Loucy (cell line): ENCODE data around the gene SLFN5.

ENCODE experiments used
- H2AFZ ChIP-seq: fragments of 200-600 bp; sonication (generic); 2 replicates; pipeline ENCODE4 v1.6.0; 2016; ENCODE audit warnings: antibody characterized with exemption, mild to moderate bottlenecking, low read length, moderate library complexity
- H3F3A ChIP-seq: fragments of 200-600 bp; 2 replicates; pipeline ENCODE4 v1.6.0; 2016; ENCODE audit warnings: antibody characterized with exemption, low read depth, mild to moderate bottlenecking
- H3K27me3 ChIP-seq: fragments of 200-600 bp; sonication (generic); 2 replicates; pipeline ENCODE4 v1.6.1; 2014; ENCODE audit warnings: low read length, mild to moderate bottlenecking; ENCODE audit not compliant: insufficient read depth, poor library complexity, severe bottlenecking
- H3K36me3 ChIP-seq: fragments of 200-600 bp; sonication (generic); 2 replicates; pipeline ENCODE4 v1.6.1; 2016; ENCODE audit warnings: low read length; ENCODE audit not compliant: insufficient read depth
- H3K4me1 ChIP-seq: fragments of 200-600 bp; sonication (generic); 2 replicates; pipeline ENCODE4 v1.5.1; 2014; ENCODE audit warnings: low read length, mild to moderate bottlenecking; ENCODE audit not compliant: insufficient read depth, poor library complexity, severe bottlenecking
- H3K4me2 ChIP-seq: fragments of 200-600 bp; sonication (generic); 2 replicates; pipeline ENCODE4 v1.6.0; 2014; ENCODE audit warnings: antibody characterized with exemption, low read length, low read depth, mild to moderate bottlenecking; ENCODE audit not compliant: poor library complexity, severe bottlenecking
- H3K4me3 ChIP-seq: fragments of 200-600 bp; sonication (generic); 2 replicates; pipeline ENCODE4 v1.5.1; 2014; ENCODE audit warnings: low read length, mild to moderate bottlenecking, mixed read lengths; ENCODE audit not compliant: poor library complexity, severe bottlenecking
- H3K79me2 ChIP-seq: fragments of 200-600 bp; sonication (generic); 2 replicates; pipeline ENCODE4 v1.6.1; 2014; ENCODE audit warnings: low read length; ENCODE audit not compliant: insufficient read depth
- H3K9ac ChIP-seq: fragments of 200-600 bp; sonication (generic); 2 replicates; pipeline ENCODE4 v1.6.0; 2014; ENCODE audit warnings: mild to moderate bottlenecking, low read depth, low read length, moderate library complexity; ENCODE audit not compliant: poor library complexity, severe bottlenecking
- H3K9me2 ChIP-seq: fragments of 200-600 bp; sonication (generic); replicated peaks from 2 replicates; pipeline ENCODE4 v1.6.1; 2016; ENCODE audit warnings: low read depth, low read length, mixed read lengths
- H3K9me3 ChIP-seq: fragments of 200-600 bp; sonication (generic); 2 replicates; pipeline ENCODE4 v1.6.1; 2014; ENCODE audit warnings: mild to moderate bottlenecking, antibody characterized with exemption, low read length, low read depth; ENCODE audit not compliant: insufficient read depth
- H4K20me1 ChIP-seq: fragments of 200-600 bp; sonication (generic); 2 replicates; pipeline ENCODE4 v1.6.0; 2014; ENCODE audit warnings: antibody characterized with exemption, low read length, mild to moderate bottlenecking; ENCODE audit not compliant: insufficient read depth, poor library complexity, severe bottlenecking
- EZH2phosphoT487 ChIP-seq: fragments of 200-600 bp; IDR thresholded peaks from 2 replicates; pipeline ENCODE4 v1.6.1; 2018; ENCODE audit warnings: antibody characterized with exemption, mild to moderate bottlenecking, moderate library complexity, borderline replicate concordance
- TF ChIP-seq, protein P1 (sequence below): fragments of 200-600 bp; sonication (generic); conservative IDR thresholded peaks from 2 replicates; pipeline ENCODE4 v1.5.1; 2014; ENCODE audit warnings: mild to moderate bottlenecking, antibody characterized with exemption, low read length

The SLFN5 gene

DNA sequence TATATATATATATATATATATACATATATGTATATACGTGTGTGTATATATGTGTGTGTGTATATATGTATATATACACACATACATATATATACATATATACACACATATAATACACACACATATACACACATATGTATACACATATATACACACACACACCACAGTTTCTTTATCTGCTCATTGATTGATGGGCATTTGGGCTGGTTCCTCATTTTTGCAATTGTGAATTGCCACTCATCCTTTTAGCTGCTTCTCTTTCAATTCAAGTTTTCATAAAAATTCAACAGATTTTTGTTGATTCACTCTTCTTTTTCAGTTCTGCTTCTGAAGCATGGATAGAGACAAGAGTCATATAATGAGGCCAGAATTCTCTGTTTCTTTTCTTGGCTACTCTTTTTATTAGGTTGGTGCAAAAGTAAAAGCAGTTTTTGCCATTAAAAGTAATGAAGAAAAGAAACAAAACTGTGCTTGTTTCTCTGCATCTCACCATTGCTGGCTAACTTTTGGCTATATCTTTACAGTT, 44.5 kb downstream of the SLFN5 start:
- Histone ChIP-seq H3K4me1 (no peaks in the 10 kb centered on the region), H2AFZ (no peak overlapping the region), H3K79me2 (no peaks in the 10 kb centered on the region), H4K20me1 (no peaks in the 10 kb centered on the region), H3K9me3 (no peaks in the 10 kb centered on the region), H3K27me3 (peaks cover 22% of the 10 kb centered on the region), H3K36me3 (no peaks in the 10 kb centered on the region), H3K9me2 (no peaks in the 10 kb centered on the region), H3F3A (no peaks in the 10 kb centered on the region), H3K4me2 (no peak overlapping the region), H3K9ac (no peak overlapping the region), H3K4me3 (no peak overlapping the region)
- no peak for TF ChIP-seq EZH2phosphoT487
- TF ChIP-seq, protein P1, sequence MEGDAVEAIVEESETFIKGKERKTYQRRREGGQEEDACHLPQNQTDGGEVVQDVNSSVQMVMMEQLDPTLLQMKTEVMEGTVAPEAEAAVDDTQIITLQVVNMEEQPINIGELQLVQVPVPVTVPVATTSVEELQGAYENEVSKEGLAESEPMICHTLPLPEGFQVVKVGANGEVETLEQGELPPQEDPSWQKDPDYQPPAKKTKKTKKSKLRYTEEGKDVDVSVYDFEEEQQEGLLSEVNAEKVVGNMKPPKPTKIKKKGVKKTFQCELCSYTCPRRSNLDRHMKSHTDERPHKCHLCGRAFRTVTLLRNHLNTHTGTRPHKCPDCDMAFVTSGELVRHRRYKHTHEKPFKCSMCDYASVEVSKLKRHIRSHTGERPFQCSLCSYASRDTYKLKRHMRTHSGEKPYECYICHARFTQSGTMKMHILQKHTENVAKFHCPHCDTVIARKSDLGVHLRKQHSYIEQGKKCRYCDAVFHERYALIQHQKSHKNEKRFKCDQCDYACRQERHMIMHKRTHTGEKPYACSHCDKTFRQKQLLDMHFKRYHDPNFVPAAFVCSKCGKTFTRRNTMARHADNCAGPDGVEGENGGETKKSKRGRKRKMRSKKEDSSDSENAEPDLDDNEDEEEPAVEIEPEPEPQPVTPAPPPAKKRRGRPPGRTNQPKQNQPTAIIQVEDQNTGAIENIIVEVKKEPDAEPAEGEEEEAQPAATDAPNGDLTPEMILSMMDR: no peak

DNA sequence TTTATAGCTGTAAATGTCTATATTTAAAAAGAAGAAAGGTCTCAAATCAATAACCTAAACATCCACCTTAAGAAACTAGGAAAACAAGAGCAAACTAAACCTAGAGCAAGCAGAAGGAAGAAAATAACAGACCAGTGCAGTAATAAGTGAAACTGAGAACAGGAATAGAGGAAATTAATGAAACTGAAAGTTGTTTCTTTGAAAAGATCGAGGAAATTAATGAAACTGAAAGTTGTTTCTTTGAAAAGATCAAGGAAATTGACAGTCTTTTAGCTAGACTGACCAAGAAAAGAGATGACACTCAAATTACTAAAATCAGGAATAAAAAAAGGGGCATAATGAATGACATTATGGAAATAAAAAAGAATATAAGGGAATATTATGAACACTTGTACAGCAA, 46.4 kb downstream of the SLFN5 start:
- Histone ChIP-seq H3K27me3 (peaks cover 26% of the 10 kb centered on the region), H3F3A (no peaks in the 10 kb centered on the region), H4K20me1 (no peaks in the 10 kb centered on the region), H3K9me3 (no peaks in the 10 kb centered on the region), H3K36me3 (no peaks in the 10 kb centered on the region), H3K4me2 (no peak overlapping the region), H3K9ac (no peak overlapping the region), H3K79me2 (no peaks in the 10 kb centered on the region), H2AFZ (no peak overlapping the region), H3K9me2 (no peaks in the 10 kb centered on the region), H3K4me1 (no peaks in the 10 kb centered on the region), H3K4me3 (no peak overlapping the region)
- TF ChIP-seq, protein P1: no peak
- TF ChIP-seq EZH2phosphoT487: no peak

DNA sequence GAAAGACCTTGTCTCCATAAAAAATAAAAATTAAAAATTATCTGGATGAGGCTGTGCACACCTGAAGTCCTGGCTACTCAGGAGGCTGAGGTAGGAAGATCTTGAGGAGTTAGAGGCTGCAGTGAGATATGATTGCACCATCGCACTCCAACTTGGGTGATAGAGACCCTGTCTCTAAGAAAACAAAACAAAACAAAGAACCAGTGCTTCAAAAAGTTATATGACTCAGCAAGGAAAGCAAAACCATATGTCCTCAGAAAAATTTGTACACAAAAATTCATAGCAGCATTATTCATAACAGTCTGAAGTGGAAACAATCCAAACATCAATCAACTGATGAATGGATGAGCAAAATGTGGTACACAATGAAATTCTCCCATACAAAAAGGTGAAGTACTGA, 48.9 kb downstream of the SLFN5 start:
- no peak for TF ChIP-seq EZH2phosphoT487
- TF ChIP-seq, protein P1: no peak
- no peaks in the 10 kb centered on the region for H3K9me2 ChIP-seq
- no peaks in the 10 kb centered on the region for H3K36me3 ChIP-seq
- peaks cover 30% of the 10 kb centered on the region for H3K27me3 ChIP-seq
- H3K4me2 ChIP-seq: no peak overlapping the region
- no peak overlapping the region for H3K9ac ChIP-seq
- no peaks in the 10 kb centered on the region for H3K4me1 ChIP-seq
- no peak overlapping the region for H2AFZ ChIP-seq
- no peaks in the 10 kb centered on the region for H3K79me2 ChIP-seq
- H3F3A ChIP-seq: no peaks in the 10 kb centered on the region
- peaks cover 6% of the 10 kb centered on the region; the same call in 1 of the 2 replicates for H3K9me3 ChIP-seq
- no peaks in the 10 kb centered on the region for H4K20me1 ChIP-seq
- H3K4me3 ChIP-seq: no peak overlapping the region
